IMR-90 (cell line): ENCODE results near the gene GCK. TPM values are rescaled to one million over a fixed set of nuclear protein-coding genes. Genes with fewer than 3 reads are reported as not detected.
A peak's percentile ranks its signal among the peaks of the same experiment; 100 is the strongest.

Source experiments
- ATAC-seq: fragments of 200-7000 bp; cut with Tn5 transposase; 2 replicates; pipeline ENCODE4 v1.9.1; 2020; ENCODE audit warnings: low read depth, mild to moderate bottlenecking, moderate library complexity
- BruUV-seq: library from RNA; stranded (reverse); fragments of 400-500 nt; replicated peaks from 2 replicates; lab custom pipeline; 2021; lab: Mats Ljungman, UMichigan
- CTCF ChIA-PET: fragments of 300-600 bp; formaldehyde crosslinking; extraction: SDS; loops from one replicate; lab custom pipeline; 2021; ENCODE audit warnings: antibody characterized with exemption; lab: Yijun Ruan, JAX
- POLR2A ChIA-PET: fragments of 300-600 bp; sonication (Branson Sonifier 250); formaldehyde crosslinking; loops from one replicate; lab custom pipeline; 2022; ENCODE audit warnings: antibody characterized with exemption; ENCODE audit not compliant: unreplicated experiment; lab: Charles Lee
- DNase-seq: peaks from one replicate; pipeline ENCODE4 v3.0.0; 2013
- H2AFZ ChIP-seq: replicated peaks from 2 replicates; pipeline ENCODE3; 2013; ENCODE audit warnings: low read length, mild to moderate bottlenecking; ENCODE audit not compliant: poor library complexity
- H2AK5ac ChIP-seq: 2 replicates; pipeline ENCODE4 v1.6.1; 2013; ENCODE audit warnings: low read depth, low read length, inconsistent platforms
- H2AK9ac ChIP-seq: replicated peaks from 2 replicates; pipeline ENCODE3; 2013; ENCODE audit warnings: mild to moderate bottlenecking, low read depth, low read length, moderate library complexity; ENCODE audit not compliant: poor library complexity
- H2BK120ac ChIP-seq: 2 replicates; pipeline ENCODE4 v1.6.1; 2013; ENCODE audit warnings: low read depth, low read length, inconsistent platforms
- H2BK15ac ChIP-seq: 3 replicates; pipeline ENCODE4 v1.6.1; 2013; ENCODE audit warnings: low read depth, low read length, inconsistent platforms
- H2BK20ac ChIP-seq: 2 replicates; pipeline ENCODE4 v1.6.1; 2013; ENCODE audit warnings: low read depth, mild to moderate bottlenecking, inconsistent platforms, low read length, moderate library complexity
- H2BK5ac ChIP-seq: 2 replicates; pipeline ENCODE4 v1.6.1; 2013; ENCODE audit warnings: mild to moderate bottlenecking, low read depth, low read length, inconsistent platforms; ENCODE audit not compliant: poor library complexity, severe bottlenecking
- H3K14ac ChIP-seq: replicated peaks from 2 replicates; pipeline ENCODE4 v1.6.1; 2013; ENCODE audit warnings: low read depth, low read length, inconsistent platforms
- H3K18ac ChIP-seq: 2 replicates; pipeline ENCODE4 v1.6.1; 2013; ENCODE audit warnings: low read depth, low read length, control low read depth
- H3K23ac ChIP-seq: 2 replicates; pipeline ENCODE4 v1.6.1; 2013; ENCODE audit warnings: low read depth, low read length, inconsistent platforms
- H3K27ac ChIP-seq: 2 replicates; pipeline ENCODE4 v1.5.1; 2013; ENCODE audit warnings: mild to moderate bottlenecking, control low read depth, low read length; ENCODE audit not compliant: insufficient read depth
- H3K27me3 ChIP-seq: 2 replicates; pipeline ENCODE4 v1.6.1; 2013; ENCODE audit warnings: low read length; ENCODE audit not compliant: control insufficient read depth, insufficient read depth
- H3K36me3 ChIP-seq: 2 replicates; pipeline ENCODE4 v1.6.1; 2013; ENCODE audit warnings: low read length, mixed read lengths; ENCODE audit not compliant: control insufficient read depth, insufficient read depth
- H3K4ac ChIP-seq: 2 replicates; pipeline ENCODE4 v1.6.1; 2013; ENCODE audit warnings: low read depth, low read length, inconsistent platforms
- H3K4me1 ChIP-seq: 2 replicates; pipeline ENCODE4 v1.6.1; 2013; ENCODE audit warnings: low read length, mixed read lengths; ENCODE audit not compliant: control insufficient read depth, insufficient read depth
- H3K4me2 ChIP-seq: 2 replicates; pipeline ENCODE4 v1.6.1; 2013; ENCODE audit warnings: low read depth, mild to moderate bottlenecking, control low read depth, low read length, moderate library complexity
- H3K4me3 ChIP-seq: 2 replicates; pipeline ENCODE4 v1.5.1; 2013; ENCODE audit warnings: low read depth, mild to moderate bottlenecking, control low read depth, low read length, moderate library complexity; ENCODE audit not compliant: insufficient read depth
- H3K56ac ChIP-seq: 2 replicates; pipeline ENCODE4 v1.6.1; 2013; ENCODE audit warnings: low read length, inconsistent platforms; ENCODE audit not compliant: insufficient read depth; ENCODE audit errors: extremely low read depth
- H3K79me1 ChIP-seq, 2 experiments: 2 replicates each; pipeline ENCODE4 v1.6.1; 2013; ENCODE audit warnings: low read length in 2 of 2, inconsistent platforms in 1 of 2, low read depth in 1 of 2
- H3K9ac ChIP-seq: 2 replicates; pipeline ENCODE4 v1.6.1; 2013; ENCODE audit warnings: low read depth, low read length, control low read depth
- H3K9me1 ChIP-seq: 2 replicates; pipeline ENCODE4 v1.6.1; 2013; ENCODE audit warnings: low read length, inconsistent platforms; ENCODE audit not compliant: insufficient read depth
- H3K9me3 ChIP-seq: 2 replicates; pipeline ENCODE4 v1.6.1; 2013; ENCODE audit warnings: low read length; ENCODE audit not compliant: control insufficient read depth, insufficient read depth
- H4K20me1 ChIP-seq: 2 replicates; pipeline ENCODE4 v1.6.1; 2013; ENCODE audit warnings: low read length, inconsistent platforms; ENCODE audit not compliant: insufficient read depth
- H4K5ac ChIP-seq: 2 replicates; pipeline ENCODE4 v1.6.1; 2013; ENCODE audit warnings: mild to moderate bottlenecking, low read depth, low read length, control low read depth
- H4K8ac ChIP-seq, 2 experiments: 2 replicates each; pipeline ENCODE4 v1.6.1; 2013; ENCODE audit warnings: low read depth in 2 of 2, low read length in 2 of 2, control low read depth in 1 of 2, inconsistent platforms in 1 of 2
- H4K91ac ChIP-seq: 2 replicates; pipeline ENCODE4 v1.6.1; 2013; ENCODE audit warnings: low read depth, low read length, inconsistent platforms; ENCODE audit not compliant: insufficient read depth
- BHLHE40 ChIP-seq: fragments of 150-350 bp; IDR thresholded peaks from 2 replicates; pipeline ENCODE4 v1.6.1; 2016; ENCODE audit warnings: mild to moderate bottlenecking, low read depth, low read length
- CEBPB ChIP-seq: IDR thresholded peaks from 2 replicates; pipeline ENCODE4 v1.6.1; 2012; ENCODE audit warnings: low read depth, low read length, improper control_type of control experiment
- MAFK ChIP-seq: IDR thresholded peaks from 2 replicates; pipeline ENCODE4 v1.6.1; 2012; ENCODE audit warnings: low read depth, low read length, improper control_type of control experiment
- MAZ ChIP-seq: IDR thresholded peaks from 2 replicates; pipeline ENCODE4 v1.6.1; 2012; ENCODE audit warnings: low read depth, mild to moderate bottlenecking, low read length, improper control_type of control experiment, moderate library complexity, borderline replicate concordance
- POLR2A ChIP-seq: IDR thresholded peaks from 2 replicates; pipeline ENCODE4 v1.6.1; 2012; ENCODE audit warnings: mild to moderate bottlenecking, low read depth, low read length
- RAD21 ChIP-seq: IDR thresholded peaks from 2 replicates; pipeline ENCODE4 v1.6.1; 2012; ENCODE audit warnings: low read length, improper control_type of control experiment
- RFX5 ChIP-seq: IDR thresholded peaks from 2 replicates; pipeline ENCODE4 v1.8.0; 2012; ENCODE audit warnings: low read depth, mild to moderate bottlenecking, low read length, moderate library complexity
- USF2 ChIP-seq: fragments of 150-350 bp; IDR thresholded peaks from 2 replicates; pipeline ENCODE4 v1.6.1; 2017; ENCODE audit warnings: mild to moderate bottlenecking, antibody characterized with exemption, low read length, low read depth
- WGBS, 2 experiments: methylation state at CpG; one replicate each; pipeline versions ENCODE4 v1.1.5 to v1.1.7; 2013; ENCODE audit warnings: missing lambda C conversion rate in 2 of 2; ENCODE audit not compliant: insufficient read length in 1 of 2; ENCODE audit errors: extremely low coverage in 2 of 2; 5-methylcytosine and 5-hydroxymethylcytosine counted together
- dilution Hi-C: fragments of 300-500 bp; cut with HindIII; formaldehyde crosslinking; loops from one replicate; pipeline ENCODE4 v1.14.3; 2018; ENCODE audit warnings: low sequenced_read_pairs; ENCODE audit not compliant: unreplicated experiment
- in situ Hi-C: fragments of 300-500 bp; cut with MboI; formaldehyde crosslinking; loops from 3 replicates; pipeline ENCODE4 v1.14.3; 2019; ENCODE audit warnings: low sequenced_read_pairs, inconsistent platforms, mixed read lengths
- intact Hi-C: fragments of 100-400 bp; cut with micrococcal nuclease; formaldehyde crosslinking; loops from 2 replicates; pipeline ENCODE4 v1.10.0; 2022
- polyA plus RNA-seq, 3 experiments: library from polyadenylated mRNA; depleted of rRNA; stranded (reverse); fragments of >200 nt; gene quantifications; 2 replicates each; pipeline ENCODE4 v1.2.3, GENCODE V29; 2012; ENCODE audit warnings: low replicate concordance in 1 of 3
- total RNA-seq: library from RNA; depleted of rRNA; stranded (reverse); fragments of >200 nt; gene quantifications from 2 replicates; pipeline ENCODE4 v1.2.3, GENCODE V29; 2012

GCK gene
- total and polyA plus RNA-seq, 2 of the 4 experiments (the other 2 are of a cell fraction): 0.14 to 0.18 TPM

DNA sequence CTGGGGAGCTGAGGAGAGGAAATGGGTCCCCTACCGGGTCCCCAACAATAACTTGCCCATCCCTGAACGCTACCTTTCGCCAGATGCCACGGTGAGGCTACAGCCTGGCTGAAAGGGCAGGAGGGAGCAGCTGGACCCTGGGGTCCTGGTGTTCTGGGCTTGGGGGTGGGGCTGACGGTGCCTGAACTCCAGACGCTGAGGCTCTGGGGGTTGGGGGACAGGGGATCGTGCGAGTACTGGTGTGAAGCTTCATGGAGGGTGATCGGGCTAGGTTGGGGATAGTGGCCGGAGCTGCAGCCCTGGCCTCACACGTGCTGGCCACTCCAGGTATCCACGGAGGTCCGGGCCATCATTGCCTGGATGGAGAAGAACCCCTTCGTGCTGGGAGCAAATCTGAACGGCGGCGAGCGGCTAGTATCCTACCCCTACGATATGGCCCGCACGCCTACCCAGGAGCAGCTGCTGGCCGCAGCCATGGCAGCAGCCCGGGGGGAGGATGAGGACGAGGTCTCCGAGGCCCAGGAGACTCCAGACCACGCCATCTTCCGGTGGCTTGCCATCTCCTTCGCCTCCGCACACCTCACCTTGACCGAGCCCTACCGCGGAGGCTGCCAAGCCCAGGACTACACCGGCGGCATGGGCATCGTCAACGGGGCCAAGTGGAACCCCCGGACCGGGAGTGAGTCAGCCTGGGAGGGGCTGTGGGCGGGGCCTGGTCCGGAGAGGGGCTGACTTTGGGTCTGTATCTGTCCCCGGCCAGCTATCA lies 76.8 kb downstream of the GCK start:
- Histone ChIP-seq H2AK9ac (peak overlapping the region; percentile 16), H3K23ac (no peak overlapping the region), H3K79me1 (peaks cover 0 to 3% of the 10 kb centered on the region in 2 experiments; a peak in 2 of 4 replicates), H2BK120ac (no peak overlapping the region), H4K5ac (no peak overlapping the region), H2AK5ac (no peak overlapping the region), H3K27me3 (no peaks in the 10 kb centered on the region), H3K9me3 (no peaks in the 10 kb centered on the region), H3K14ac (no peak overlapping the region), H4K20me1 (no peaks in the 10 kb centered on the region), H3K9me1 (no peaks in the 10 kb centered on the region), H2BK20ac (no peak overlapping the region), H2BK15ac (no peak overlapping the region), H3K27ac (no peak overlapping the region), H2BK5ac (no peak overlapping the region), H2AFZ (no peak overlapping the region), H3K36me3 (peaks cover 20% of the 10 kb centered on the region), H3K18ac (no peak overlapping the region), H3K56ac (no peak overlapping the region), H3K4me3 (no peak overlapping the region), H3K4ac (no peak overlapping the region), H3K4me1 (no peaks in the 10 kb centered on the region), H3K9ac (no peak overlapping the region), H4K91ac (no peak overlapping the region), H4K8ac (no peak overlapping the region), H3K4me2 (no peak overlapping the region)
- in situ Hi-C loops (no loop called here), dilution Hi-C loops (no loop called here), intact Hi-C loops (no loop called here)
- ChIA-PET CTCF (no interaction called here), POLR2A (no interaction called here)
- no peak for ATAC-seq
- DNase-seq: no peak
- WGBS, 2 experiments: 74% methylated on average over 31 of the region's 41 CpGs; no CpG with 5 or more reads in 1 of the 2 experiments
- TF ChIP-seq BHLHE40: no peak
- TF ChIP-seq MAFK: no peak
- TF ChIP-seq RFX5: no peak
- no peak for TF ChIP-seq MAZ
- TF ChIP-seq USF2: no peak
- TF ChIP-seq CEBPB: no peak
- no peak for TF ChIP-seq POLR2A
- no peak for TF ChIP-seq RAD21
- BruUV-seq: no TSS peak
